Skeletal muscle satellite cell (primary cell): ENCODE results near the gene DDX18.
A peak's percentile ranks its signal among the peaks of the same experiment; 100 is the strongest.
"Not testable (repeated sequence)": the region's sequence is repeated elsewhere in the genome, so short reads cannot be mapped to it uniquely, and the experiment has no call there.

Source experiments
- H3K27me3 ChIP-seq: 2 replicates; pipeline ENCODE4 v1.7.0; 2013; ENCODE audit warnings: low read length; ENCODE audit not compliant: control insufficient read depth, insufficient read depth
- H3K36me3 ChIP-seq: 2 replicates; pipeline ENCODE4 v1.7.0; 2013; ENCODE audit warnings: mild to moderate bottlenecking, control low read depth, low read length; ENCODE audit not compliant: insufficient read depth
- H3K4me1 ChIP-seq: 2 replicates; pipeline ENCODE4 v1.7.0; 2013; ENCODE audit warnings: low read length; ENCODE audit not compliant: control insufficient read depth, insufficient read depth
- H3K4me2 ChIP-seq: 2 replicates; pipeline ENCODE4 v1.7.0; 2013; ENCODE audit warnings: mild to moderate bottlenecking, low read length
- H3K4me3 ChIP-seq: 2 replicates; pipeline ENCODE4 v1.7.0; 2013; ENCODE audit warnings: low read length
- H3K9ac ChIP-seq: 2 replicates; pipeline ENCODE4 v1.7.0; 2013; ENCODE audit warnings: mild to moderate bottlenecking, low read depth, low read length, moderate library complexity
- H3K9me3 ChIP-seq: replicated peaks from 2 replicates; pipeline ENCODE4 v1.7.0; 2013; ENCODE audit warnings: mild to moderate bottlenecking, control low read depth, low read length

Gene DDX18

DNA sequence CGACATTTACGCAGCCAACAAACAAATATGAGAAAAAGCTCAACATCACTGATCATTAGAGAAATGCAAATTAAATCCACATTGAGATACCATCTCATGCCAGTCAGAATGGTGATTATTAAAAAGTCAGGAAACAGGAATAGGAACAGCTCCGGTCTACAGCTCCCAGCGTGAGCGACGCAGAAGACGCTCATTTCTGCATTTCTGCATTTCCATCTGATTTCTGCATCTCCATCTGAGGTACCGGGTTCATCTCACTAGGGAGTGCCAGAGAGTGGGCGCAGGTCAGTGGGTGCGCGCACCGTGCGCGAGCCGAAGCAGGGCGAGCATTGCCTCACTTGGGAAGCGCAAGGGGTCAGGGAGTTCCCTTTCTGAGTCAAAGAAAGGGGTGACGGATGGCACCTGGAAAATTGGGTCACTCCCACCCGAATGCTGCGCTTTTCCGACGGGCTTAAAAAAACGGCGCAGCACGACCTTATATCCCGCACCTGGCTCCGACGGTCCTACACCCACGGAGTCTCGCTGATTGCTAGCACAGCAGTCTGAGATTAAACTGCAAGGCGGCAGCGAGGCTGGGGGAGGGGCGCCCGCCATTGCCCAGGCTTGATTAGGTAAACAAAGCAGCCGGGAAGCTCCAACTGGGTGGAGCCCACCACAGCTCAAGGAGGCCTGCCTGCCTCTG, 10.7 kb upstream of the DDX18 start:
- H3K27me3 ChIP-seq, H3K36me3 ChIP-seq, H3K9me3 ChIP-seq, H3K9ac ChIP-seq, H3K4me1 ChIP-seq: not testable (repeated sequence)
- peak overlapping the region; percentile 25 for H3K4me2 ChIP-seq
- peak overlapping the region; percentile 39 for H3K4me3 ChIP-seq

DNA sequence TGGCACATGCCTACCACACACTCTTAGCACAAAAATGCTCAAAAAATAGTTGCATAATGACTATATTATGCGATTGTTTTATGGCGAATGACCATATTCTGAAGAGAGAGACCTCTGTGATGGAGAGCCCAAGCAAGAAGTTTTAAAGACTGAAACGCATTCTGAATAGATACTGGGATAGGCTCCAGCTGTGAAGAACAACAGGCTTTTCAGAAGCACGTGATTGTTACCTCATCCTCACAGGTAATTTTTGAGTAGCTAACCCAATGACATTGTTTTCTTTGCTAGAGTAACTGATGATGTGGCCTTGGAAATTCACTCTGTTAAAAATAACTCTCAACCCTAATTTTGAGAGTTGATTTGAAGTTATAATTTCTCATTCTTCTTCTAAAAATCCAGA, 2.0 kb upstream of the DDX18 start:
- Histone ChIP-seq H3K9ac (no peak overlapping the region), H3K4me3 (no peak overlapping the region), H3K9me3 (no peaks in the 10 kb centered on the region), H3K27me3 (no peaks in the 10 kb centered on the region), H3K36me3 (no peaks in the 10 kb centered on the region), H3K4me1 (peaks cover 5% of the 10 kb centered on the region), H3K4me2 (no peak overlapping the region)

- peak overlapping the region; percentile 90 for H3K9ac ChIP-seq
- peak overlapping the region; percentile 96 for H3K4me2 ChIP-seq
- no peaks in the 10 kb centered on the region for H3K9me3 ChIP-seq
- no peaks in the 10 kb centered on the region for H3K27me3 ChIP-seq
- peak overlapping the region; percentile 86 for H3K4me3 ChIP-seq
- peaks cover 5% of the 10 kb centered on the region for H3K4me1 ChIP-seq
- H3K36me3 ChIP-seq = peaks cover 28% of the 10 kb centered on the region
Observed at GRCh38 chr2:117815946-117816345, 1.5 kb downstream of the DDX18 start.

DNA sequence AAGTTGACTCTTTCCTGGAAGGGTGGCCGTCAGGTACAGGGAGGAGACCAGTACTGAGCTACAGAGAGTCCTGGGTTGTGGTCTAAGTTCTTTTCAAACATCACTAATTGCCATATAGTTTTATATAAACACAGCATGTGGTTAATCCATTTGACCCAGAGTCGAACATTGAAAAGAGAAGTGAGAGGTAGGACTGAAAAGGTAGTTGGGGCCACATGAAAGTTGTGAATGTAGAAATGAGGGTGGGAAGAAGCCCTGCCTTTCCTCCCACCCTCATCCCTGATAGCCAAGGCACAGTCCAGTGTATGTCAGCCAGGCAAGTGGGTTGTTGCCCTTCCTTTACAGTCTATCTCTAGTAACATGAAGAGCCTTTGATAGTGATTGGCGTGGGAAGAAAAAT, 4.4 kb downstream of the DDX18 start:
- Histone ChIP-seq H3K4me3 (no peak overlapping the region), H3K36me3 (peaks cover 57% of the 10 kb centered on the region), H3K4me2 (no peak overlapping the region), H3K9me3 (no peaks in the 10 kb centered on the region), H3K9ac (no peak overlapping the region), H3K4me1 (peaks cover 5% of the 10 kb centered on the region), H3K27me3 (no peaks in the 10 kb centered on the region)

DNA sequence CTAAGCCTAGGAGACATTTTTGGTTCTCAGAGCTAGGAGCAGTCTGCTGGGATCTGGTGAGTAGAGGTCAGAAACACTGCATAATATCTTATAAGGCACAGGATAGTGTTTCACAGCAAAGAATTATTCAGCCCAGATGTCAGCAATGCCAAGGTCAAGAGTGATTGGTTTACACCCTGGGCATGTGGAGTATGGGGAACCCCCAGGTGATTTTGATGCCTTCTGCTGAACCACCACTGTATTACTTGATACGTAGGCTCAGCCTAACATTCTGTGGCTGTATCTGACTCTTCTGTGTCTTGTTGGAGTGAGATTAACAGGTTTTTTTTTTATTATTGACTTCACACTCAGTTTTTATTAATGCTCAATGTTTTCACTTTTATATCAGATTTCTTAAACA, 6.0 kb downstream of the DDX18 start:
- Histone ChIP-seq H3K9me3 (no peaks in the 10 kb centered on the region), H3K4me2 (no peak overlapping the region), H3K4me1 (peaks cover 5% of the 10 kb centered on the region), H3K9ac (no peak overlapping the region), H3K4me3 (no peak overlapping the region), H3K36me3 (peaks cover 71% of the 10 kb centered on the region), H3K27me3 (no peaks in the 10 kb centered on the region)

DNA sequence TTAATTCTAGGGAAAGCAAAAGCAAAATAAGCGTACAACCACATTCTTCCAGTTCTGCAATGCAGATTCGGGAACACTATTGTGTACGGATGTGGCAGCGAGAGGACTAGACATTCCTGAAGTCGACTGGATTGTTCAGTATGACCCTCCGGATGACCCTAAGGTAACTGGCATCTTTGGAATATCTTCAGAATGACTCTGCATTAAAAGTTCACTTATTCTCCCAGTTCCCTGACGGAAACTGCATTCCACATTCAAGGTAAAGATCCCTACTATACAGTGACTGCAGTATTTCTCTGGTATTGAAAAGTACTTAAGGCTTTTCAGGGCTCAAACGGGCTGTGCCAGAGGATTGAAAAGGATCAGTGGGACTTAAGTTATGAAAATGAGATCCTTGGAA, 10.9 kb downstream of the DDX18 start:
- Histone ChIP-seq H3K9me3 (no peaks in the 10 kb centered on the region), H3K4me3 (no peak overlapping the region), H3K9ac (no peak overlapping the region), H3K4me2 (no peak overlapping the region), H3K27me3 (no peaks in the 10 kb centered on the region), H3K36me3 (peaks cover 88% of the 10 kb centered on the region), H3K4me1 (no peaks in the 10 kb centered on the region)

DNA sequence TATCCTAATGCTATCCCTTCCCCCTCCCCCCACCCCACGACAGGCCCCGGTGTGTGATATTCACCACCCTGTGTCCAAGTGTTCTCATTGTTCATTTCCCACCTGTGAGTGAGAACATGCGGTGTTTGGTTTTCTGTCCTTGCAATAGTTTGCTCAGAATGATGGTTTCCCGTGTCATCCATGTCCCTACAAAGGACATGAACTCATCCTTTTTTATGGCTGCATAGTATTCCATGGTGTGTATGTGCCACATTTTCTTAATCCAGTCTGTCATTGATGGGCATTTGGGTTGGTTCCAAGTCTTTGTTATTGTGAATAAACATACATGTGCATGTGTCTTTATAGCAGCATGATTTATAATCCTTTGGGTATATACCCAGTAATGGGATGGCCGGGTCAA, 13.0 kb downstream of the DDX18 start:
- not testable (repeated sequence) for H3K4me1 ChIP-seq, H3K27me3 ChIP-seq, H3K4me2 ChIP-seq, H3K9ac ChIP-seq, H3K4me3 ChIP-seq, H3K9me3 ChIP-seq
- peaks cover 83% of the 10 kb centered on the region for H3K36me3 ChIP-seq

DNA sequence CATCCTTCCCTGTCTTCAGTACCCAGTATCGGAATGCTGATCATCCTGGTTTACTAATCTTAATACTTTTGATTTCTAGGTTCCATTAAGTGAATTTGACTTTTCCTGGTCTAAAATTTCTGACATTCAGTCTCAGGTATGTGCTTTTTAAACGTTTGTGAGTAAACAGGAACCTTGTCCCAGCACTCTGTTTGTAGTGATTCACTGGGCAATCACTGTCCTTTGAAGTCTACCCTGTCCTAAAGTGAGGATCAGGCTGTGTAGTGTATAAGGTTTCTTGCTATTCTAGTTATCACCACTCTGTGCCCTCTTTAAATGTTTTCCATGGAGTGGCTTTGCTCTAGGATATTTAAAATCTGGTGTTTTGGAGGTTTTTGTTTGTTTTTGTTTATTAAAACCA, 14.4 kb downstream of the DDX18 start:
- Histone ChIP-seq H3K4me3 (no peak overlapping the region), H3K4me2 (no peak overlapping the region), H3K9ac (no peak overlapping the region), H3K9me3 (no peaks in the 10 kb centered on the region), H3K27me3 (no peaks in the 10 kb centered on the region), H3K4me1 (no peaks in the 10 kb centered on the region), H3K36me3 (peaks cover 80% of the 10 kb centered on the region)

DNA sequence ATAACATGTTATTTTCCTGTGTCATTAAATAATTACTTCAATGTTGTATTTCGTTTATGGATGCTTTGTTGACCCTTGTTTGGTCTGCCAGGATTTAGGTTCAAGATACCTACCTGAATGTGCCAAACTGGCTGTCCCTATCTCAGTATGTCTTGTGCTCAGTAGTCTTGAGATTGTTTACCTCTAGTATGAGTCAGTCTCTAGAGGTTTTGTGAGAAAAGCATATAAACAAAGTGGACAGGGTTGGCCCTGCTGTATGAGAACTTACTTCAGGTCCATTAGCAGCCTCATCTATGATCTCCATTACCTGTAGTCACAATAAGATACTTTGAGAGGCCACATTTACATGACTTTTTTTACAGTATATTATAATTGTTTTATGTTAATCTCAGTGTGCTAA, 17.8 kb downstream of the DDX18 start:
- H3K36me3 ChIP-seq = peaks cover 51% of the 10 kb centered on the region
- no peak overlapping the region for H3K4me3 ChIP-seq
- peaks cover 6% of the 10 kb centered on the region for H3K4me1 ChIP-seq
- H3K9ac ChIP-seq = no peak overlapping the region
- no peaks in the 10 kb centered on the region for H3K27me3 ChIP-seq
- no peak overlapping the region for H3K4me2 ChIP-seq
- H3K9me3 ChIP-seq = no peaks in the 10 kb centered on the region

DNA sequence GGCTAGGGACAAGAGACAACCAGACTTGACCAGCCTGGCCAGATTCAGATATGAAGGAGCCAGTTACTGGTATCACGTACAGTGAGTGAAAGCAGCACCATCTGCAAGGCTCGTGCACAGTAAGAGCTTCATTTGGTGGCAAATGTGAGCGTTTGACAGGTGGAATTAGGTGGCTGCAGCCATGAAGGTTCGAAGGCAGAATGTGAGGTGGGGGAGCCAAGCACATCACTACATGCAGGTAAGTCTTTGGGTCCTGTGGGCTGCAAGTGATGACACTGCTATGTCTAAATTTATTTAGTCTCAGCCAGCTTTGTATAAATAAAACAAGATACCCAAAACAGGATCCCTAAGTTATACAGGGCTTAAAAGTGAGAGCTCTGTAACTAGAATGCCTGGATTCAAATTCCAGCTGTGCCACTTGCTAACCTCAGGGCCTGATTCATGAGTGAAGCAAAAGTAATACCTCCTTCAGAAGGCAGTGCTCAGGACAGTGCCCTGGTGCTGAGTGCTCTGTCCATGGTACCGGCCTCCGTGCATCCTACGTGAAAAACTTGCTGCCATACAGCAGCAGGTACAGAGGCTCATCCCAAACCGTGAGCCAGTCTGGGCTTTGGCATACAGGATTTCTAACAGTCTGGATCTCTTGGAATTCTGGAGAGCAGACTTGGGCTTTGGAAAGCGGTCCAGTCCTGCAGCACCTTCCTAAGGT, 18.6 kb downstream of the DDX18 start:
- Histone ChIP-seq H3K27me3 (no peaks in the 10 kb centered on the region), H3K9me3 (no peaks in the 10 kb centered on the region), H3K9ac (no peak overlapping the region), H3K4me3 (no peak overlapping the region), H3K4me1 (peaks cover 6% of the 10 kb centered on the region), H3K4me2 (no peak overlapping the region), H3K36me3 (peaks cover 50% of the 10 kb centered on the region)

GRCh38 chr2:117833911-117834310, 19.4 kb downstream of the DDX18 start:
- peaks cover 43% of the 10 kb centered on the region for H3K36me3 ChIP-seq
- H3K4me3 ChIP-seq = no peak overlapping the region
- H3K27me3 ChIP-seq = no peaks in the 10 kb centered on the region
- no peaks in the 10 kb centered on the region for H3K9me3 ChIP-seq
- peaks cover 6% of the 10 kb centered on the region for H3K4me1 ChIP-seq
- no peak overlapping the region for H3K4me2 ChIP-seq
- H3K9ac ChIP-seq = no peak overlapping the region

GRCh38 chr2:117834992-117835391, 20.5 kb downstream of the DDX18 start:
- peaks cover 32% of the 10 kb centered on the region for H3K36me3 ChIP-seq
- H3K9ac ChIP-seq = no peak overlapping the region
- H3K27me3 ChIP-seq = no peaks in the 10 kb centered on the region
- no peaks in the 10 kb centered on the region for H3K9me3 ChIP-seq
- H3K4me1 ChIP-seq = peaks cover 6% of the 10 kb centered on the region
- H3K4me3 ChIP-seq = no peak overlapping the region
- no peak overlapping the region for H3K4me2 ChIP-seq
